Activated CD4-positive, alpha-beta T cell treated with anti-CD3 and anti-CD28 coated beads, Interleukin-2, amount 10 ng/mL, durations not matched to agents 7 days and 5 days (primary cell): ENCODE data around the gene GOLGA6C. TPM values are rescaled to one million over a fixed set of nuclear protein-coding genes. Genes with fewer than 3 reads are reported as not detected.
"Not testable (repeated sequence)": the region's sequence is repeated elsewhere in the genome, so short reads cannot be mapped to it uniquely, and the experiment has no call there.

ENCODE experiments used
- CTCF ChIA-PET: fragments of 350-600 bp; sonication (Branson Sonifier 250); formaldehyde crosslinking; loops from one replicate; lab custom pipeline; 2021; ENCODE audit warnings: antibody characterized with exemption; lab: Charles Lee
- POLR2A ChIA-PET: fragments of 350-600 bp; sonication (Branson Sonifier 250); formaldehyde crosslinking; loops from one replicate; lab custom pipeline; 2021; ENCODE audit warnings: antibody characterized with exemption; lab: Charles Lee
- DNase-seq: peaks from one replicate; pipeline ENCODE4 v3.0.0-alpha.2; 2020
- H3K27ac Mint-ChIP-seq: one replicate; pipeline ENCODE4 v1.8.0; 2021; ENCODE audit warnings: mild to moderate bottlenecking, moderate library complexity, mixed read lengths
- H3K27me3 Mint-ChIP-seq: one replicate; pipeline ENCODE4 v1.8.0; 2021; ENCODE audit warnings: mixed read lengths
- H3K36me3 Mint-ChIP-seq: one replicate; pipeline ENCODE4 v1.8.0; 2021; ENCODE audit warnings: low read depth, mixed read lengths
- H3K4me1 Mint-ChIP-seq: one replicate; pipeline ENCODE4 v1.8.0; 2021; ENCODE audit warnings: mixed read lengths
- H3K4me3 Mint-ChIP-seq: one replicate; pipeline ENCODE4 v1.8.0; 2021; ENCODE audit warnings: mild to moderate bottlenecking, moderate library complexity, mixed read lengths
- H3K9me3 Mint-ChIP-seq: one replicate; pipeline ENCODE4 v1.8.0; 2021; ENCODE audit warnings: mixed read lengths
- total RNA-seq, 2 experiments: library from RNA; stranded (reverse); gene quantifications; one replicate each; pipeline ENCODE4 v1.2.3, GENCODE V29; 2021

The GOLGA6C gene, protein sequence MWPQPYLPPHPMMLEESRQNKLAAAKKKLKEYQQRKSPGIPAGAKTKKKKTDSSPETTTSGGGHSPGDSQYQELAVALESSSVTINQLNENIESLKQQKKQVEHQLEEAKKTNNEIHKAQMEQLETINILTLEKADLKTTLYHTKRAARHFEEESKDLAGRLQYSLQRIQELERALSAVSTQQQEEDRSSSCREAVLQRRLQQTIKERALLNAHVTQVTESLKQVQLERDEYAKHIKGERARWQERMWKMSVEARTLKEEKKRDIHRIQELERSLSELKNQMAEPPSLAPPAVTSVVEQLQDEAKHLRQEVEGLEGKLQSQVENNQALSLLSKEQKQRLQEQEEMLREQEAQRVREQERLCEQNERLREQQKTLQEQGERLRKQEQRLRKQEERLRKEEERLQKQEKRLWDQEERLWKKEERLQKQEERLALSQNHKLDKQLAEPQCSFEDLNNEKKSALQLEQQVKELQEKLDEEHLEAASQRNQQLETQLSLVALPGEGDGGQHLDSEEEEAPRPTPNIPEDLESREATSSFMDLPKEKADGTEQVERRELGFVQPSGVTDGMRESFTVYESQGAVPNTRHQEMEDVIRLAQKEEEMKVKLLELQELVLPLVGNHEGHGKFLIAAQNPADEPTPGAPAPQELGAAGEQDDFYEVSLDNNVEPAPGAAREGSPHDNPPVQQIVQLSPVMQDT
- not detected for total RNA-seq

DNA sequence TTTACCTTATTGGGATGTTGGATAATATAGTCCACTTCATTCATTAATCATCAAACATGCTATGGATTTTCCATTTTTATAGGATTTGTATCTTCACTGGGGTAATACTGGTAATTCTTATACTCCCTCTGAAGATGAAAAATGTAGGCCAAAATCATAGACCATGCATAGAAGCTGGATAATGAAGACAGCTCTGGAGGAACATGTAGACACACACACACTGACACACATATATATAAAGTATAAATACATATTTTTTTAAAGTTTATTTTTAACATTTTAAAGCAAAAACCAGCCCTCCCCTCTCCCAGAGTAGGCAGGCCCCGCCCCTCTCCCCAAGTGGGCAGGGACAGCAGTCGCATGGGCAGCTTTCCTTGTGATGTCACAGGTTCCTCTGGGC lies at the start of gene GOLGA6C:
Gene GOLGA6C (plus strand): TSS at position 301 of the 400 bp plus-strand sequence. CDS start 265 bp downstream, outside the sequence.
- H3K27me3 Mint-ChIP-seq, H3K9me3 Mint-ChIP-seq: not testable (repeated sequence)

DNA sequence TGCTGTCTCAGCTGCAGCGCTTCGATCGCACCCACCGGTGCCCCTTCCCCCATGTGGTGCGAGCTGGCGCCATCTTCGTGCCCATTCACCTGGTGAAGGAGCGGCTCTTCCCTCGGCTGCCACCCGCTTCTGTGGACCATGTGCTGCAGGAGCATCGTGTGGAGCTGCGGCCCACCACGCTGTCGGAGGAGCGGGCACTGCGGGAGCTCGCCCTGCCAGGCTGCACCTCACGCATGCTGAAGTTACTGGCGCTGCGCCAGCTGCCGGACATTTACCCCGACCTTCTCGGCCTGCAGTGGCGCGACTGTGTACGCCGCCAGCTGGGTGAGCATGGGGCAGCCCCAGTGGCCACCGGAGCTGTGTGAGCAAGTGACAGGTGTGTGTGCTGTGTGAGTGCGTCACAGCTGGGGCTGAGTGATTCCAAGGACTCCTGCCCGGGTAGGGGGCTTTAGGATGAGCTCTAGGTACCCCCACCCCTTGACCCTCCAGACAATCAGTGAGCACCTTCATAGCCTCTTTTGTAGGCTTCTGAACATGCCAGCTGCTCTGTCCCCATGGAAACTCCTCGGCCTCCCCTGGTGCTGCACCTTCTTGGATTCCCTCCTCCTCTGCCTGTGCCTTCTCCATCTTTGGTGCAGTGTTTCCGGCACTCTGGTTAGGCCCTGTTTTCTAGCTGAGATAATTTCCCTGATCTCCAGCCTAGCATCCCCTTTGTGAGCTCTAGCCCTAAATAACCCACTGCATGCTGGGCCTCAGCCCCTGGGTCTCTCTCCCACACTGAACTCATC lies 49.4 kb upstream of the GOLGA6C start:
- Mint-ChIP-seq H3K27me3 (no peaks in the 10 kb centered on the region), H3K4me1 (peaks cover 35% of the 10 kb centered on the region), H3K9me3 (no peaks in the 10 kb centered on the region), H3K27ac (no peak overlapping the region), H3K4me3 (no peak overlapping the region), H3K36me3 (peaks cover 32% of the 10 kb centered on the region)
- ChIA-PET CTCF (interaction anchor here (2.0 to 3.2 kb wide), 4 partner anchors 10 to 179 kb away, joined by 7 to 16 read pairs (median 8); no protein-coding TSS in a partner anchor), POLR2A (interaction anchor here (0.7 kb wide), 1 partner anchor 85 kb away, joined by 3 read pairs; no protein-coding TSS in a partner anchor)
- no peak for DNase-seq

More for the DNA sequence above, at the start of gene GOLGA6C:
- CTCF ChIA-PET, POLR2A ChIA-PET, H3K4me1 Mint-ChIP-seq, H3K27ac Mint-ChIP-seq, H3K4me3 Mint-ChIP-seq, DNase-seq, H3K36me3 Mint-ChIP-seq: not testable (repeated sequence)

DNA sequence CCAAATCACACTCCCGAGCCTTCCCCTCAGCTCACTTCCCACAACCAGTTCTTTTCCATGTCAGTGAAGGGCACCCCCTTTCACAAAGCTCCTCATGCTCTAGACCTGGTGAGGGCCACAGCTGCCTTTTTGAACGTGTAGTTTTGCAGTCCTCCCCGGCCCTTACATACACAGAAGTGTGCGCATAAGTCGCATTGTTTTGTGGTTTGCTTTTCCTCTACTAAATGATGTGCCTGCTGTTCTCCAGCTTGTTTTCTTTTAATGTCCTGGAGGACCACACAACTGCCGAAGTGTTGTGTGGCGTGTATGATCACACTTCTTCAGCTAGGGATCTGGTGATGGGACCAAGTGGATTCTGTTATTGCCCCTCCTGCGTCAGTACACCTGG lies 48.9 kb upstream of the GOLGA6C start:
- ChIA-PET POLR2A (interaction anchor here (0.7 kb wide), 1 partner anchor 86 kb away, joined by 3 read pairs; no protein-coding TSS in a partner anchor), CTCF (interaction anchor here (1.0 to 3.2 kb wide), 5 partner anchors 10 to 180 kb away, joined by 5 to 16 read pairs (median 7); no protein-coding TSS in a partner anchor)
- no peaks in the 10 kb centered on the region for H3K9me3 Mint-ChIP-seq
- no peak overlapping the region for H3K4me3 Mint-ChIP-seq
- no peaks in the 10 kb centered on the region for H3K27me3 Mint-ChIP-seq
- DNase-seq: no peak
- H3K27ac Mint-ChIP-seq: no peak overlapping the region
- H3K36me3 Mint-ChIP-seq: peaks cover 30% of the 10 kb centered on the region
- H3K4me1 Mint-ChIP-seq: peaks cover 29% of the 10 kb centered on the region

DNA sequence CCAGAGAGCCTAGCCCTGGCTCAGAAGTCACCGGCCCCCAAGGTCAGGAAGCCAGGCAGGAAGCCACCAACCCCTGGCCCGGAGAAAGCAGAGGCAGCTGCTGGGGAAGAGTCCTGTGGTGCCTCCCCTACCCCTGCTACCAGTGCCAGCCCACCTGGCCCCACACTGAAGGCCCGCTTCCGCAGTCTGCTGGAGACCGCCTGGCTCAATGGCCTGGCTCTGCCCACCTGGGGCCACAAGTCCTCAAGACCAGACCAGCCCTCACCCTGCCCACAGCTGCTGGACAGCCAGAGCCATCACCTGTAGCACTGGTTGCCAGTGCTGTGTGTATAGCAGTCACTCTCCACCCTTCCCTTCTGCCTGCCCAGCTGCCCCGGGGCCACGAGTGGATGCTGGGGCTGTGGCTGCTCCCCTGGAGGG lies 47.3 kb upstream of the GOLGA6C start:
- Mint-ChIP-seq H3K9me3 (no peaks in the 10 kb centered on the region), H3K36me3 (peaks cover 28% of the 10 kb centered on the region), H3K4me3 (no peak overlapping the region), H3K4me1 (peaks cover 16% of the 10 kb centered on the region), H3K27me3 (no peaks in the 10 kb centered on the region), H3K27ac (no peak overlapping the region)
- ChIA-PET CTCF (interaction anchor here (1.0 to 3.2 kb wide), 2 partner anchors 9 to 181 kb away, joined by 6 to 16 read pairs; partner anchors contain the start of gene C15orf39), POLR2A (no interaction called here)
- no peak for DNase-seq

DNA sequence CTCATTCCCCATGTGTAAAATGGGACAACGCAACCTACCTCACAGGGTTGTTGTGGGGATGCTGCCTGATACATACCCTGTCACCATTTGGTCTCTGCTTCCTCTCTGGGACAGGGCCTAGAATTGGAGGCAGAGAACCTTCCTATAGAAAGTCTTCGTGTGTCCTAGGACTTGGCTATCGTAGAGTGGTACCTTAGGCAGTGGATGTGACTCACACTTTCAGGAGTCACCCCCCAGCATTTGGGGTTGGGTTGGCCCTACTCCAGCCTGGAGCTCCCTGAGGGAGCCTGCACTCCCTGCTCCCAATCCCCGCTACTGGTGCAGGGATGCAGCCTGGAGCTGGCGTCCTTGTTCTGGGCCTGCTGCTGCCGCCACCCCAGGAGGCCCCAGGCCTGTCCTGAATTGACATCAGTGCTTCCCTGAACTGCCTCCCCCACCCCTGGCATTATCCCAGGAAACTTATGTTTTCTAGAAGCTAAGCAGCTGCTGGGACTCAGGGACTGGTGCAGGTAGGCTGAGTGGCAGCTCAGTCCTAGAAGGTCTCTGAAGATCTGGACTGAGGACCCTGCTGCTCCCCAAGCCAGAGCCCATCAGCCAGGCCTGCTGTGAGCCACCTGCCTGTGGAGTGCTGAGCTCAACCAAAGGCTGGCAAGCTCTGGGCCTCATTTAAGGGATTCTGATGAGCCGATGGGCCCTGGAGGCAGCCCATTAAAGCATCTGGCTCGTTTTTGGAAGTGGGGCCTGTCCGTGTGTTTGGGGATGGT lies 46.5 kb upstream of the GOLGA6C start:
- peaks cover 16% of the 10 kb centered on the region for H3K4me1 Mint-ChIP-seq
- no peak overlapping the region for H3K4me3 Mint-ChIP-seq
- CTCF ChIA-PET: no interaction called here
- H3K36me3 Mint-ChIP-seq: peaks cover 28% of the 10 kb centered on the region
- POLR2A ChIA-PET: no interaction called here
- H3K9me3 Mint-ChIP-seq: no peaks in the 10 kb centered on the region
- H3K27ac Mint-ChIP-seq: no peak overlapping the region
- no peaks in the 10 kb centered on the region for H3K27me3 Mint-ChIP-seq
- no peak for DNase-seq

DNA sequence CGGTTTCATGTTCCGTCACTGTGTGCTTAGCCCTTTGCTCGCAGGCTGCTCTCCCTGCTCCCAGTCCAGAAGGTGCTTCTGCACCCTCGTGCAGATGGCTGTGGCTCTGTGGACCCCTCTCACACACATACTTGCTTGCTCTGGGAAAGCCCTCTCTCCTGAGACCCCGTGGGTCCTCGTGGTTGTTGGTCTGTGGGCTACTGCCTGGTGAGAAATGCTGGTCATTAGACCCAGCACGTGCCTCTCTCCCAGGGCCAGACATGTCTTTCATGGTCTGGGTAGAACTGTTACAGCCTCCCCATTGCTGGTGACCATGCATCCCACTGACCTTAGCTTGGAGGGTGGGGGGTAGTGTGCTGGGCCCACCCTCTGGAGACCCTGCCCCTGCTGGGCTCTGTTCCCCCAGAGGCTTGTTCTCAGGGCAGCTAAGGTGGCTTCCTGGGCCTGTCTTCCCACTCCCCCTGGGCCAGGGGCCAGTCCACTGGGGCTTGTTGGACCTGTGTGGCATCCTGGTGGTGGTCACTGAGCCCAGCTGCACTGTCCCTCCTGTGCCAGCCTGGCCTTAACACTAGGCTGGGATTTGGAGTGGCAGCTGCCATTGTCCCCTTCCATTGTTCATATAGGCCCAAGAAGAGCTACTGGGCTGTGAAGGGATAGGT lies 45.8 kb upstream of the GOLGA6C start:
- CTCF ChIA-PET: interaction anchor here (0.9 kb wide), 1 partner anchor 18 kb away, joined by 3 read pairs; no protein-coding TSS in a partner anchor
- H3K27ac Mint-ChIP-seq: no peak overlapping the region
- H3K36me3 Mint-ChIP-seq: peaks cover 24% of the 10 kb centered on the region
- no peaks in the 10 kb centered on the region for H3K27me3 Mint-ChIP-seq
- no peak for DNase-seq
- POLR2A ChIA-PET: no interaction called here
- H3K9me3 Mint-ChIP-seq: no peaks in the 10 kb centered on the region
- H3K4me3 Mint-ChIP-seq: no peak overlapping the region
- peaks cover 16% of the 10 kb centered on the region for H3K4me1 Mint-ChIP-seq

DNA sequence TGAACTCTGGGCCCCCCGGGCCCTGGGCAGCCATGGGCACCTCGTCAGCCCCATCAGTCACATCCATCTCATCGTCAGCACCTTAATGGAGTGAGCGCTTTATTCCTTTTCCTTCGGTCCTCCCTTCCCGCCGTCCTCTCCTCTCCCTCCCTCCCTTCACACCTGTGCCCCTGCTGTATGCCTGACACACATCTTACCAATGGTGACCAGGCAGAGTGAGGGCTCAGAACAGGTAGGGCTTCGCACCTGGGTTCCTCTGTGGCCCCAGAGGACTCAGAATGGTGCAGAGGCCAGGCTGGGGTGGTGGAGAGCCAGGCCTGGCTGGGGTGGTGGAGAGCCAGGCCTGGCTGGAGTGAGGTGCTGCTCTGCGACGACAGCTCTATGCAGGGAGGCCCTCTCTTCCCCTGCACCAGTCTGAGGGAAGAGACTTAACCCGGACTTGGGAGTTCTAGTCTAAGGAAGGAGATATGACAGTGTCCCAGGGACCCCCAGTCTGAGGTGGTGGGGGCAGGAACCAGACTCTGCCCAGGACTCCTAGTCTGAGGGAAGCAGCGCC lies 44.8 kb upstream of the GOLGA6C start:
- Mint-ChIP-seq H3K36me3 (peaks cover 22% of the 10 kb centered on the region), H3K9me3 (no peaks in the 10 kb centered on the region), H3K4me3 (no peak overlapping the region), H3K27ac (no peak overlapping the region), H3K4me1 (peaks cover 16% of the 10 kb centered on the region), H3K27me3 (no peaks in the 10 kb centered on the region)
- DNase-seq: no peak
- ChIA-PET CTCF (interaction anchor here (0.9 kb wide), 1 partner anchor 17 kb away, joined by 3 read pairs; no protein-coding TSS in a partner anchor), POLR2A (no interaction called here)

DNA sequence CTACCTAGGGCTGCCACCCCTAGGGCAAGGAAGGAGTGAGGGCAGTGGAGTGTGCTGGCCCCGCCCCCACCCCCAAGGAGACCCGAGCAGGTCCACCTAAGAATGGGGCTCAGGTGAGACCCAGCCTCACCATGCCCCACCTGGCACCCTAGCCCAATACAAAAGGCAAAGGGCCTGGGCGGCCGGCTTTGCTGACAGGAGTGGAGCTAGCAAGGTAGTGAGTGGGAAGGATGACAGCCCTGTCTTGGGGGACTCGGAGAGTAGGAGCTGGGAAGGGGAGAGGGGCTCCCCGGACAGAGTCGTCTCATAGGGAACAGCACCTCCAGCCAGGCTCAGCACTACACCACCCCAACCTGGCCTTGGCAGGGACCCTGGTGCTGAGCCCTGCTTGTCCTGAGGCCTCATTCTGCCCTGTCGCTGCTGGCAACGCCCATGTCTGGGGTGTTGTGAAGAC lies 44.3 kb upstream of the GOLGA6C start:
- peaks cover 18% of the 10 kb centered on the region for H3K36me3 Mint-ChIP-seq
- no peak for DNase-seq
- H3K4me1 Mint-ChIP-seq: peaks cover 16% of the 10 kb centered on the region
- H3K9me3 Mint-ChIP-seq: no peaks in the 10 kb centered on the region
- H3K27ac Mint-ChIP-seq: no peak overlapping the region
- ChIA-PET POLR2A (no interaction called here), CTCF (interaction anchor here (2.0 kb wide), 1 partner anchor 12 kb away, joined by 6 read pairs; the partner anchor contains the start of gene C15orf39)
- H3K27me3 Mint-ChIP-seq: no peaks in the 10 kb centered on the region
- no peak overlapping the region for H3K4me3 Mint-ChIP-seq

DNA sequence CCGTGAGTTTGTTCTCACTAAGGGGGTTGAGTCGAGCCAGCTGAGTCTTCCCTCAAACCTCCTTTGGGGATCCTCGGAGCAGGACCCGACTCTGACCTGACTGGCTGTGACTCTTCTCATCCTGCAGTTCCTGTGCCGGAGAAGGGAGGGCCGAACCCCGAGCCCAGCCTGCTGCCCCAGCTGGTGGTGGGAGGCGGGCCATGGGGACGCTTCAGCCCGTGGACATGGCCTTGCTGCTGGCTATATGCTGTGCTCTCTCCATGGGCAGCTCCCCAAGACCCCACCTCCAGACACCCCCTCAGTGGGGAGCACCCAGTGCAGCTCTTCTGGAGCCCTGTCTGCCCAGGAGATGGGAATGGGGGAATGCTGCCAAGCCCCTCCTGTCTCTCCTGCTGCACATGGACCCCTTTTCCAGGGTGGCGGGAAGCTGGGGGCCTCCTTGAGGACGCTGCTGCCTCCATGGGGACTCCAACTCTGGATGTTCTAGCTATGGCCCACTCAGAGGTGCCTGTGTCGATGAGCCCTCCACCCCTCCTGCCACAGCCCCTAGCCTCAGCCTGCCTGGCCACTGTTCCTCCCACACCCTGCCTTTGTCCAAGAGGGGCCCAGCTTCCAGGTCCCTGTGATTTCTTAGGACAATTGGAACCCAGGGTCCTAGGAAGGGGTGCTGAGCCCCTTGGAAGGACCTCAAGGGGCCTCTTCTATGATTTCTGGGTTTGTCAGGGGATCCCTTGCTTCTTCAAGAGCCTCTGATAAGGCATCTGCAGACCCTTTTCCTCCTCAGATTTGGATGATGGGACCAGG lies 43.6 kb upstream of the GOLGA6C start:
- Mint-ChIP-seq H3K27ac (no peak overlapping the region), H3K4me3 (no peak overlapping the region), H3K27me3 (no peaks in the 10 kb centered on the region), H3K9me3 (no peaks in the 10 kb centered on the region), H3K36me3 (peaks cover 11% of the 10 kb centered on the region), H3K4me1 (peaks cover 9% of the 10 kb centered on the region)
- CTCF ChIA-PET: interaction anchor here (0.7 to 2.0 kb wide), 5 partner anchors 11 to 185 kb away, joined by 3 to 11 read pairs (median 6); partner anchors contain the start of gene C15orf39
- DNase-seq: no peak
- POLR2A ChIA-PET: no interaction called here

DNA sequence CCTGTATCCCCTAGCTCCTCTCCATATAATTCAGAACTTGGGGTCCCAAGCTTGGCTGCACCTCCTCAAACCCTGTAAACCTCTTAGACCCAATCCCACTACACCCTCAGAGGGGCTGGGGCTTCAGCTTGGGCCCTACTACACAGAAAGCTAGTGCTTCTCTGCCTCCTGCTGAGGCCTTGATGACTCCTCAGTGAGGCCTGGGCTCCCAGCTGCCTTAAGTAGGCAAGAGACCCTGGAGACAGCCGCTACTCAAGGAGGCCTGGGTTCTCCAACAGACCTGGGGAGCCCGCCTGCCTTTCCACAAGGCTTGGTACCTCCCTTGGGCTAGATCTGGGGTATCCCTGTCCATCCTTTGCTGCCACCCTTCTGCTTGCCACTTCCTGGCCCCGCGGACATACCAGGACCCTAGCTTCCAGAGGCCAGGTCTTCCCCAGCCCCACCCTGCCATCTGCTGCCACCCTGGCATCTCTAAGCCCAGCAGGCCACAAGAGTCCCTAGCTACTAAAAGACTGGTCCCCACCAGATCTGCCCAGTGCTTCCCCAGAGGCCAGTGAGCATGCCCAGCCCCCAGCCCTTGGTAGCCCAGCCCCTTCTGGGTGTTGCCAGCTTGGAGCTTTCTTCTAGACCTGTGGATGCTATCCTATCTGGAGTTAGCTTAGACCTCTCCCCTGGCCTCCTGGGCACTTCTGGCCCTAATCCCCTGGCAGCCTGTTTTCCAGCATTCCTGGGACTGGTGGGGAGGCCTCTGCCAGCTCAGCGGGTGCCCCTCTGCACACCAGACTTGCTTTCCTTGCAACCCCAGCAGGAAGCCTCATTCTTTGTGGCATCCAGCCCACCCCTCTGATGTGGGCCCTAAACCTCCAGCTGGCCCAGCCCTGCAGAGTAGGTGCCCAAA lies 42.8 kb upstream of the GOLGA6C start:
- Mint-ChIP-seq H3K27ac (no peak overlapping the region), H3K4me3 (no peak overlapping the region), H3K36me3 (peaks cover 8% of the 10 kb centered on the region), H3K27me3 (no peaks in the 10 kb centered on the region), H3K4me1 (peaks cover 3% of the 10 kb centered on the region), H3K9me3 (no peaks in the 10 kb centered on the region)
- CTCF ChIA-PET: interaction anchor here (0.7 to 2.0 kb wide), 5 partner anchors 12 to 186 kb away, joined by 3 to 11 read pairs (median 6); partner anchors contain the start of gene C15orf39
- POLR2A ChIA-PET: no interaction called here
- DNase-seq: no peak
